GM18868 (cell line): Measurements from ENCODE around the gene TTC22.

Experiments used
- ATAC-seq: cut with Tn5 transposase; IDR thresholded peaks from one replicate; pipeline ENCODE4 v1.9.1; 2021; ENCODE audit warnings: mild to moderate bottlenecking, moderate library complexity; ENCODE audit not compliant: unreplicated experiment

Gene TTC22

GRCh38 chr1:54800899-54801759, at the start of gene TTC22:
TTC22 (minus strand) TSS chr1:54801323; CDS start chr1:54801163, 160 bp downstream.
- ATAC-seq = peak; percentile 87

DNA sequence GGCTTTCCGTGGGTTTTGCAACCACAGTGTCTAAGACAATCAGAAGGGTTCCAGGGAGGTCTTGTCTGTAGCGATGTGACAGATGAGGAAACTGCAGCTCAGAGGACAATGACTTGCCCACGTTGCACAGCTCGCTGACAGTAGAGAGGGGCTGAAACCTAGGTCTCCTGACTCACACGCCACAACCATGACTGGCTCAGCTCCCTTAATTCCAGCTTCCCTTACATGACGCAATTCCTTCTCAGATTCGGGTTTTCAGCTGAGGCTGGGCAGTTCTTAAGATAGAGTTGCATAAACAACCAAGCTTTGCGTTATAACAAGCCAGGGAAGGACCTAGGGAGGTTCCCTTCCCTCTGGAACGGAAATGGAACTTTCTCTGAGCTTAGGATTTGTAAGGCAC, 49.6 kb upstream of the TTC22 start:
- no peak for ATAC-seq

- ATAC-seq = no peak
Observed at GRCh38 chr1:54850069-54850730, 49.1 kb upstream of the TTC22 start.

DNA sequence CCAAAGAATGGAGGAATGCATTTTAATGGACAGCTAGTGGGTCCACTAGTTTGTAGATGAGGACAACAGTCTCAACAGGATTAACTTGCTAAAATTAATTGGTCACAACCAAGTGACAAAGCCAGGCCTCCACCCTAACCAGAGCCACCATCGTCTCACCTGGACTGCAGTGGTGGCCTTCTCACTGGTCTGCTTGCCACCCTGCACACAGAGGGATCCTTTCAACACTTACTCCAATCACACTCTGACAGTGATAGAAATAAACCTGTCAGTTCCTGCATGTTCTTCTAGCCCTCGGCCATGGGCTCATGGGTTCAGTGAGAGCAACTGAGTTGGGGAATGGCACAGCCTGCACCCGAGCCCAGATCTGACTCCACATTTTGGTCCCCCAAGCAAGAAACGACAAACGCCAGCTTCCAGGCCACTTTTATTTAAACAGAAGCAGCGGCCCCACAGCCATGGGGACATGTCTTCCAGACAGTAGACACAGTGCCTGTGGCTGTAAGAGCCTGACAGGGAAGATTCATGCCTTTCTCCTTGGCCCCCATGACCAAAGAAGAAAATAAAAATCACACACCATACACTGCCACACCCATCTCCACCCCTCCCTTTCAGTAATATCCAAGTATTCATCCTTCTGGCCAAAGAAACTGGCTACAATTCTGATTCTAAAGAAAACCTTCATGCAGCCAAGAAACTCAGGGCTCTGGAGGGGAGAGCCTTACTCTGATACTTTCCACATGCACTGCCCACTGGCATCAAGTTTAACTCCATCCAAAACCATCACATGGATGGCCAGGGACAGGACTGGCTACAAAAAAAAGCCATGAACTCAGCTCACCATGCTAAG, 48.3 kb upstream of the TTC22 start:
- no peak for ATAC-seq

GRCh38 chr1:54848134-54848948, 47.2 kb upstream of the TTC22 start:
- no peak for ATAC-seq

DNA sequence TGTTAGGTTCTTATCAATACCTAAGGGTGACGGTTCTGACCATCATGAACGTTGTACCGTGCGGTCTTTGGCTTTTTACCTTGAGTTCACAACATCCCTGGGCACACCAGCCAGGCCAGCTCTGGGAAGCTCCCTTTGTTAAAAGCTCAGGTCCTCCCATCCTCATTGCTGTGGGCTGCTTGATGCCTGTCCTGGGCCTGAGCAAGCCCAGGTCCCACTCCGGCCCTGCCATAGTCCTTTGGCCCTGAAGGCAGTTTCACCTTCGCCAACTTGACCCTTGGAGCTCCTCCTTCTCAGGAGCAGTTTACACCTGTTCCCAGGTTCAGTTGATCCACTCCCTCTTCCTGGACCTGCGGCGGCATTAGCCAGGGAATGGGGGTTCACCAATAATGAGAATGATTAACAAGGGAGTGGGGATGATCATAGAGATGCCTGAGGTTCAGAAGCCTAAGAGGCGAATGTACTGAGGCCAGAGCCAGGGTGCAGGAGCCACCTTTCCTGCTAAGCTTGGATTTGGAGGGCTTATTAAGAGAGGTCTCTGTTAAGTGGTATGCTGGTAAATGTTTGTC, 45.7 kb upstream of the TTC22 start:
- no peak for ATAC-seq

- no peak for ATAC-seq
Observed at GRCh38 chr1:54846301-54846700, 45.2 kb upstream of the TTC22 start.

DNA sequence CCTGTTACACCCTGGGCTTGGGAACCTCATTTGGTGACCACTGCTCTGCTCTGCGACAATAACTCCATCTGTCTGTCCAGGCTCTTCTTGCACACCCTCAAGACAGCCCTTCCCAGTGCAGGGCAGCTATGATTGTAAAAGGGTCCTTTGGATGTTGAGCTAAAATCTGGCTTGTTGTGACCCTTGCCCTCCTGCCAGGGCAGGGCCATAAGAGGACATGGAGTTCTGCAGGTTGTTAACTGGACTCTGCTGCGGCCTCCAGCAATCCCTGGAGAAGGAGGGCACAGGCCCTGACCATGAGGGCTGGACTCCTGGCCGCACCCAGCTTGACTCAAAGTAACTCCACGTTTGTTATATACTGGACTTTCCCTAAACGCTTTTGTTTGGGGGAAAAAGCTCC, 44.6 kb upstream of the TTC22 start:
- no peak for ATAC-seq

- no peak for ATAC-seq
Observed at GRCh38 chr1:54844564-54844963, 43.4 kb upstream of the TTC22 start.

DNA sequence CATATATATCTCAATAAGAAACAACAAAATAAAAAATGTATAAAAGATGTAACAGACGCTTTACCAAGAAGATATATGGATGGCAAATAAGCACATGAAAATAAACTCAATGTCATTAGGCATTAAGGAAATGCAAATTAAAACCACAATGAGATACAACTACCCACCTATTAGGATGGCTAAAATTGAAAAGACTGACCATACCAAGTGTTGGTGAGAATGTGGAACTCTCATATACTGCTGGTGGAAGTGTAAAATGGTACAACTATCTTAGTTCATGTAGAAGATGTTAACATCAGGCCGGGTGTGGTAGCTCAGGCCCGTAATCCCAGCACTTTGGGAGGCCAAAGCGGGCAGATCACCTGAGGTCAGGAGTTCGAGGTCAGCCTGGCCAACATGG, 42.3 kb upstream of the TTC22 start:
- no peak for ATAC-seq

DNA sequence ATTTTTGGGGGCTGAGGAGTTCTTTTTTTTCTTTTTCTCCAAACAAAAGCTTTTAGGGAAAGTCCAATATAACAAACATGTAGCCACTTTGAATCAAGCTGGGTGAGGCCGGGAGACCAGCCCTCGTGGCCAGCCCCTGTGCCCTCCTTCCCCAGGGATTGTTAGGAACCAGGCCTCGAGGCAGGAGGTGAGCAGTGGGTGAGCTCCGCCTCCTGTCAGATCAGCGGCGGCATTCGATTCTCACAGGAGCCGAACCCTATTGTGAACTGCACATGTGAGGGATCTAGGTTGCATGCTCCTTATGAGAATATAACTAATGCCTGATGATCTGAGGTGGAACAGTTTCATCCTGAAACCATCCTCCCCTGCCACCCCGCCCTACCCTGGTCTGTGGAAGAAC, 41.8 kb upstream of the TTC22 start:
- ATAC-seq = no peak

GRCh38 chr1:54842206-54842915, 41.2 kb upstream of the TTC22 start:
- no peak for ATAC-seq

DNA sequence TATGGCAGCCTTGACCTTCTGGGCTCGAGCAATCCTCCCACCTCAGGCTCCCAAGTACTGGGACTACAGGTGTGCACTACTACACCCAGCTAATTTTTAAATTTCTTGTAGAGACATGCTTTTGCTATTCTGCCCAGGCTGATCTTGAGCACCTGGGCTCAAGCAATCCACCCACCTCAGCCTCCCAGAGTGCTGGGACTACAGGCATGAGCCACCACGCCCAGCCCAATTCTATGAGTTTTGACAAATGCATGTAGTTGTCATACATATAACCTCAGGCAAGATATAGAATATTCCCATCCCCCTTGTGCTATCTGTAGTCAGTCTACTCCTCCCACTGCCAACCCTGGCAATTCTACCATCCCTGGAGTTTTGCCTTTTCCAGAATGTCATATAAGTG, 38.7 kb upstream of the TTC22 start:
- ATAC-seq = no peak

- ATAC-seq = no peak
Observed at GRCh38 chr1:54838565-54839180, 37.5 kb upstream of the TTC22 start.

DNA sequence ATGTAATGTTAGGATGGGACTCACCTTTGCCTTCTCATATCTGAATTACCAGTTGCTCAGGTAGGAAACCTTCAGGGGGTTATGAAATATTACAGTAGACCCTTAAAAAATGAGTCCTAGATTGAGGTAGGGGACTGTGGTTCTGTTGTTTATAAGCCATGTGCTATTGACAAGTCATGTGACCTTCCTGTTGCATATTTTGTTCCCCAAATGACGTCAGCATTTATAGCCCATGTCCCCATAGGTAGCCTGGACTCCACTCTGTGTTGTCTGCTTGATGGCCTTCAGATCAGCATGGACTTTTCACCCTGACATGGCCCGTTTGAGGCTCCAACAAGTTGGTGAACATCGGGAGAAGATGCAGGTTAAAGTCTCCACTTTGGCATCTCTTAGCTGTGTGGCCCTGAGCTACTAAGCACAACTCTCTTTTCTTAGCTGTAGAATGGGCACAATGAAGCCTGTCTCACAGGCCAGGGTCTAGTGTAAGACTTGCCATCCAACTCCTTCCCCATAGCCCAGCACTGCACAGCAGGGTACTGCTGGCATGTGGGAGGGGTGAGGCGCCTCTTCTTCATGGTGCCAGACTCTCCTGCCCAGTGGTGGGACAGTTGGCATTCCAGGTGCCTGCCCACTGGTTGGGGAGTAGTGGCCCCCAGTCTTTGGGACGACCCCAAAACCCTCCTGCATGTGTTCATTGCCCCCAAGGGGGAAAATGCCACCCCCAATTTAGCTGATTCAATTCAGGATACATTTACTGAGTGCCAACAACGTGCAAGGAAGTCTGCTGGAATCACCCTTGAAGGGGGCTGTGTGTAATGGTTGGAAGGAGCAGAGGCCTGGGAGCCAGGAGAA, 36.1 kb upstream of the TTC22 start:
- ATAC-seq = no peak

DNA sequence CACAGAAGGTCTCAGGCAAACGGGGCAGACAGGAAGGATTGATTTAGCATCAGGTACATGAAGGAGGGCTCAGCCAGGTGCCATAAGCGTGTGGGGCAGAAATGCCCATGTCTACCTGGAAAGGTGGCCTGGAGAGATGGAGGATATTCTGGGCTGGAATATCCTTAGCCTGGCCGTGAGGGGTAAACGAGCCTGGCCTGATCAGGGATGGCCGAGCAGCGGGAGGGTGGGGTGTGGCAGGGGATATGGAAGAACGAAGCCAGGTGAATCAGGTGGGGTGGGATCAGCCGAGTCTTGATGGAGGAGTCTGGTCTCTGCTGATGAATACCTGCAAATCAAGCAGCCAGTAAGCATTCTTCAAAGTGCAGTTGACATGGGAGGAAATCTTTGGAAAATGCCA, 35.5 kb upstream of the TTC22 start:
- ATAC-seq = no peak

- ATAC-seq = no peak
Observed at GRCh38 chr1:54835970-54836369, 34.8 kb upstream of the TTC22 start.

- ATAC-seq = no peak
Observed at GRCh38 chr1:54835131-54835898, 34.2 kb upstream of the TTC22 start.
